ENCODE results near the gene COPB2.

- TF ChIP-seq, protein P1, sequence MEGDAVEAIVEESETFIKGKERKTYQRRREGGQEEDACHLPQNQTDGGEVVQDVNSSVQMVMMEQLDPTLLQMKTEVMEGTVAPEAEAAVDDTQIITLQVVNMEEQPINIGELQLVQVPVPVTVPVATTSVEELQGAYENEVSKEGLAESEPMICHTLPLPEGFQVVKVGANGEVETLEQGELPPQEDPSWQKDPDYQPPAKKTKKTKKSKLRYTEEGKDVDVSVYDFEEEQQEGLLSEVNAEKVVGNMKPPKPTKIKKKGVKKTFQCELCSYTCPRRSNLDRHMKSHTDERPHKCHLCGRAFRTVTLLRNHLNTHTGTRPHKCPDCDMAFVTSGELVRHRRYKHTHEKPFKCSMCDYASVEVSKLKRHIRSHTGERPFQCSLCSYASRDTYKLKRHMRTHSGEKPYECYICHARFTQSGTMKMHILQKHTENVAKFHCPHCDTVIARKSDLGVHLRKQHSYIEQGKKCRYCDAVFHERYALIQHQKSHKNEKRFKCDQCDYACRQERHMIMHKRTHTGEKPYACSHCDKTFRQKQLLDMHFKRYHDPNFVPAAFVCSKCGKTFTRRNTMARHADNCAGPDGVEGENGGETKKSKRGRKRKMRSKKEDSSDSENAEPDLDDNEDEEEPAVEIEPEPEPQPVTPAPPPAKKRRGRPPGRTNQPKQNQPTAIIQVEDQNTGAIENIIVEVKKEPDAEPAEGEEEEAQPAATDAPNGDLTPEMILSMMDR (IDR thresholded peaks at IDR 0.05): no peak
- TF ChIP-seq POLR2A (IDR thresholded peaks at IDR 0.05): no peak
Observed at GRCh38 chr3:139317215-139317614, 72.2 kb downstream of the COPB2 start.
